Gastroesophageal sphincter (tissue), 3 donors: ENCODE results near the gene ODAD3.

Experiments
- POLR2A ChIP-seq, 2 donors: fragments of 450-650 bp; IDR thresholded peaks; one replicate each; pipeline ENCODE4 v1.6.1; 2017; ENCODE audit warnings: antibody characterized with exemption in 2 of 2, mild to moderate bottlenecking in 2 of 2, moderate library complexity in 1 of 2
- TF ChIP-seq, protein P1 (sequence below), 4 experiments: fragments of 200-600 bp in 2 of 4; fragments of 450-650 bp in 2 of 4; sonication (generic) in 1 of 4; IDR thresholded peaks; one replicate each; pipeline ENCODE4 v1.5.1; 2017 to 2019; ENCODE audit warnings: antibody characterized with exemption in 4 of 4, mild to moderate bottlenecking in 2 of 4, moderate library complexity in 2 of 4

DNA sequence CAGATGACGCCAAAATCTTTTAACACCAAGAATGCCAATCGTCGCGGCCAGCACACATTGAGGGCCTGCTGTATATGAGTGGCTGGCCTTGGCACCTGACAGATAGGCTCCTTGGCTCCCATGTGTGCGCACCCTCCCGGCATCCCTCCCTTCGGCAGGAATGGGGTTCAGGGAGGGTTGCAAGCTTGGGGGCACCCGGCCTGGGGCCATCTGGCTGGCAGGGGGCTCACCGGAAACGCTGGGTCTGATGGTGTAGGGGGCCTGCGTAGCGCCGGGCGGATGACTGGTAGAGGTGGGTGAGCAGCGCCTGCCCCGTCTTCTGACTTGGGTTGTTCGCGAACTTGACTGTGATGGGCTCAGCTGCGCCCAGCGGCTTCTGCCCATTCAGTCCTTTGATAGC is 22.9 kb upstream of the ODAD3 start:
- TF ChIP-seq, protein P1, sequence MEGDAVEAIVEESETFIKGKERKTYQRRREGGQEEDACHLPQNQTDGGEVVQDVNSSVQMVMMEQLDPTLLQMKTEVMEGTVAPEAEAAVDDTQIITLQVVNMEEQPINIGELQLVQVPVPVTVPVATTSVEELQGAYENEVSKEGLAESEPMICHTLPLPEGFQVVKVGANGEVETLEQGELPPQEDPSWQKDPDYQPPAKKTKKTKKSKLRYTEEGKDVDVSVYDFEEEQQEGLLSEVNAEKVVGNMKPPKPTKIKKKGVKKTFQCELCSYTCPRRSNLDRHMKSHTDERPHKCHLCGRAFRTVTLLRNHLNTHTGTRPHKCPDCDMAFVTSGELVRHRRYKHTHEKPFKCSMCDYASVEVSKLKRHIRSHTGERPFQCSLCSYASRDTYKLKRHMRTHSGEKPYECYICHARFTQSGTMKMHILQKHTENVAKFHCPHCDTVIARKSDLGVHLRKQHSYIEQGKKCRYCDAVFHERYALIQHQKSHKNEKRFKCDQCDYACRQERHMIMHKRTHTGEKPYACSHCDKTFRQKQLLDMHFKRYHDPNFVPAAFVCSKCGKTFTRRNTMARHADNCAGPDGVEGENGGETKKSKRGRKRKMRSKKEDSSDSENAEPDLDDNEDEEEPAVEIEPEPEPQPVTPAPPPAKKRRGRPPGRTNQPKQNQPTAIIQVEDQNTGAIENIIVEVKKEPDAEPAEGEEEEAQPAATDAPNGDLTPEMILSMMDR (IDR thresholded peaks at IDR 0.05) = no peak
- no peak for TF ChIP-seq POLR2A (IDR thresholded peaks at IDR 0.05)
